Urinary bladder (tissue), 4 donors: ENCODE results near the gene DDB1. TPM values are rescaled to one million over a fixed set of nuclear protein-coding genes. Genes with fewer than 3 reads are reported as not detected.
A peak's percentile ranks its signal among the peaks of the same experiment; 100 is the strongest.

ENCODE experiments used
- DNase-seq: peaks from one replicate; pipeline ENCODE4 v3.0.0-alpha.2; 2015; ENCODE audit errors: extremely low spot score
- H3K27ac ChIP-seq: one replicate; pipeline ENCODE4 v1.5.1; 2013; ENCODE audit warnings: low read depth, mild to moderate bottlenecking, moderate library complexity
- H3K36me3 ChIP-seq: one replicate; pipeline ENCODE4 v1.6.1; 2013; ENCODE audit warnings: mild to moderate bottlenecking, moderate library complexity; ENCODE audit not compliant: insufficient read depth
- H3K4me1 ChIP-seq: one replicate; pipeline ENCODE4 v1.6.1; 2013; ENCODE audit warnings: mild to moderate bottlenecking, moderate library complexity; ENCODE audit not compliant: insufficient read depth
- H3K4me3 ChIP-seq: one replicate; pipeline ENCODE4 v1.5.1; 2013; ENCODE audit warnings: low read depth, low read length
- WGBS: extraction: QIAGEN DNeasy Blood & Tissue Kit; methylation state at CpG from one replicate; pipeline ENCODE4 v1.1.7; 2013; 5-methylcytosine and 5-hydroxymethylcytosine counted together
- polyA plus RNA-seq: library from polyadenylated mRNA; stranded (reverse); fragments of 200-250 nt; gene quantifications from one replicate; pipeline ENCODE4 v1.2.3, GENCODE V29; 2013
- total RNA-seq: library from RNA; depleted of rRNA; stranded (reverse); fragments of >200 nt; gene quantifications from one replicate; pipeline ENCODE4 v1.2.3, GENCODE V29; 2014
- donor health status: healthy with polysubstance abuse.
- donor health status: healthy.

DDB1 gene
- total and polyA plus RNA-seq, 2 donors = 109 to 136 TPM

DNA sequence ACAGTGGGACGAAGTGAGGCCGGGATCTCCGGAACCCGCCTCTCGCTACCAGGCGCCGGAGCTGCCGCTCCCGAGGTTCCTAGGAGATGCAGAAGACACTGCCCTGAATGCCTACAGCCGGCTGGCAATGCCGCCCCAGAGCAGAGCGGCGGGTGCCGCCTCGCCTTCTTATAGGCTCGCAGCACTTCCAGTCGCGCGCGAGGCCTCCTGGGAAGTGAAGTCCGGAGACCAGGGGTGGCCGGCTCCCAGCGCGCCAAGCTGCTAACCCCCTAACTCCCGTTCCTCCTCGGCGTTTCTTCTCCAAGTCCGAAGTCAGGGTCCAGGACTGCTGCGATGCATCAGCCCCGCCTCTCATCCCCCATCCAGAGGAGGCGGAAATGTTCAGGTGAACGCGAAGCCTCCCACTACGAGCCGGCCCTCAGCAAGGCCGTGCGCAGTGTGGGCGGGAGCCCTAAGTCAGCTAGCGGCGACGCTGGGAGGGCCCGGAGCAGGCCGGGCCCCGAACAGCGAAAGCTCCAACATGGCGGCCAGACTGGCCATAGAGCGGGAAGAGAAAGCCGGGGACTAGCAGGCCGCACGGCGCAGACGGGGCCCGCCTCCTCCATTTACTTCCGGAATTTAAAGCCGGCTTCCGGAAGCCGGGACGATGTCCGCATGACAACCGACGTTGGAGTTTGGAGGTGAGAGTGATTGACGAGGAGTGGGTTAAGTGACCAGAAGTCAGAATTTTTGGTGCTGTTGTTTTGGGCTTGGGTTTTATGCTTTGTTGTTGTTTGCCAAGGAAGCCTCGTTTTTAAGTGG lies 29.0 kb upstream of the DDB1 start, which contains the start of the genes CYB561A3 and TMEM138:
CYB561A3 (minus strand) TSS at position 142 of the 801 bp plus-strand sequence. CDS start 5,169 bp downstream, outside the sequence.
TMEM138 (plus strand) TSS at position 634 of the 801 bp plus-strand sequence. CDS start 2,017 bp downstream, outside the sequence.
- Histone ChIP-seq H3K27ac (peak within 1 kb of the TSS; percentile 98), H3K36me3 (no peaks in the 10 kb centered on the region), H3K4me3 (peak within 1 kb of the TSS; percentile 59), H3K4me1 (peaks cover 2% of the 10 kb centered on the region)
- WGBS = under 1% methylated on average over 63 of the region's 63 CpGs
- DNase-seq = peak; percentile 86

DNA sequence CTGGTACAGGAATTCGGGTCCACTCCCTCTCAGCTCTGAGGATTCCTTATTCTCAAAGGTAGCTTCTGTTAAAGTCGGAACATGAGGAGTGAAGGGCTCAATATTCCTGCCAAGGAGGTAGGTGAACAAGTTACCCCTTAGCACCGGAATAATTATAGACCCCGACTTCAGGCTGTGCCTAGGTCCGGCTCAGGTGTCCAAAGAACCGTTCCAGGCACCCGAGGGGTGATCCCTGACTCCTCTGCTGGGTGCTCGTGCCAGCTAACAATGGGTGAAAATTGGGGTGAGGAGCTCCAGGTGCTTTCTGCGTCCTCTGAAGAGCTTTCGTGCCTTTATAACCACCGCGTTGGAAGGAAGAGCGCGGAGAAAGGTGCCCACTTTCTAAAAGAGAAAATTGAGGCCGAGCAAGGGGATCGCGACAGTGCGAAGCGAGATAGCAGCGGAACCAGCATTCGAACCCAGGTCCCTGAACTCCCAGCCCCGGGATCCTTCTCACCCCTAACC lies 28.4 kb upstream of the DDB1 start:
- no peak for DNase-seq
- H3K4me3 ChIP-seq = peak overlapping the region; percentile 59
- H3K27ac ChIP-seq = peak overlapping the region; percentile 98
- peaks cover 2% of the 10 kb centered on the region for H3K4me1 ChIP-seq
- H3K36me3 ChIP-seq = no peaks in the 10 kb centered on the region
- 2% methylated on average over 22 of the region's 22 CpGs for WGBS

GRCh38 chr11:61359516-61359915 lies 26.6 kb upstream of the DDB1 start:
- H3K4me3 ChIP-seq = no peak overlapping the region
- WGBS = 88% methylated on average over 6 of the region's 6 CpGs
- DNase-seq = no peak
- H3K27ac ChIP-seq = no peak overlapping the region
- peaks cover 2% of the 10 kb centered on the region for H3K4me1 ChIP-seq
- no peaks in the 10 kb centered on the region for H3K36me3 ChIP-seq

GRCh38 chr11:61358566-61358965 lies 25.7 kb upstream of the DDB1 start:
- Histone ChIP-seq H3K27ac (no peak overlapping the region), H3K36me3 (no peaks in the 10 kb centered on the region), H3K4me1 (peaks cover 2% of the 10 kb centered on the region), H3K4me3 (no peak overlapping the region)
- 97% methylated on average over 11 of the region's 11 CpGs for WGBS
- no peak for DNase-seq

- DNase-seq = no peak
- 94% methylated on average over 6 of the region's 6 CpGs for WGBS
- Histone ChIP-seq H3K4me3 (no peak overlapping the region), H3K36me3 (peaks cover under 1% of the 10 kb centered on the region), H3K4me1 (no peaks in the 10 kb centered on the region), H3K27ac (no peak overlapping the region)
These were observed 25.0 kb upstream of the DDB1 start for GRCh38 chr11:61357894-61358239.

- WGBS = 89% methylated on average over 9 of the region's 9 CpGs
- H3K36me3 ChIP-seq = peaks cover 2% of the 10 kb centered on the region
- no peaks in the 10 kb centered on the region for H3K4me1 ChIP-seq
- H3K4me3 ChIP-seq = no peak overlapping the region
- no peak overlapping the region for H3K27ac ChIP-seq
- DNase-seq = no peak
These were observed 24.5 kb upstream of the DDB1 start for GRCh38 chr11:61357233-61357893.

DNA sequence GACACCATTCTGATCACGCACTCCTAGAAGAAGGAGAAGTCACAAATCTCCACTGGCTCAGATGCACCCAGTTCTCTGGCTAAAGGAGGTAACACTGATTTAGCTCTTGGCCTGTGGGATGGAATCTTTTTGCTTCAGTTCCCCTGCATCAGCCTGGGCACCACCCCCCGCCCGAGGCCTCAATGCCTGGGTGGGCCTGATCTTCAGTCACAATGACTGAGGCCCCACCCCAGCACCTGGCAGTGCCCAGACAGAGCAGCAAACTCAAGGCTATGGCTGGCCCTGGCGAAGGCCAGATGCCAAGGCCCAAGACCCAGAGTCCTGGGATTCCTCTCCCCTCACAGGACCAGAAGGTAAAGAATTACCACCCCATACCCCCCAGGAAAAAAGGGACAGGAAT lies 23.8 kb upstream of the DDB1 start:
- Histone ChIP-seq H3K4me1 (no peaks in the 10 kb centered on the region), H3K27ac (no peak overlapping the region), H3K36me3 (peaks cover 2% of the 10 kb centered on the region), H3K4me3 (no peak overlapping the region)
- no peak for DNase-seq
- 93% methylated on average over 4 of the region's 4 CpGs for WGBS

DNA sequence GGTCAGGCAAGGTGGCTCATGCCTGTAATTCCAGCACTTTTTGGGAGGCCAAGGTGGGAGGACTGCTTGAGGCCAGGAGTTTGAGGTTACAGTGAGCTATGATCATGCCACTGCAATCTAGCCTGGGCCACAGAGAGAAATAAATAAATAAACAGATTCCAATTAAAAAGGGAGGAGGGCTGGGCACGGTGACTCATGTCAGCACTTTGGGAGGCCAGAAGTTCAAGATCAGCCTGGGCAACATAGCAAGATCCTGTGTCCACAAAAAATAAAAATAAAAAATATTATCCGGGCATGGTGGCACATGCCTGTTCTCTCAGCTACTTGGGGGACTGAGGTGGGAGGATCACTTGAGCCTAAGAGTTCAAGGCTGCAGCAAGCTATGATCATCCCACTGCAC lies 21.3 kb upstream of the DDB1 start:
- DNase-seq = no peak
- Histone ChIP-seq H3K36me3 (peaks cover 2% of the 10 kb centered on the region), H3K27ac (no peak overlapping the region), H3K4me1 (no peaks in the 10 kb centered on the region), H3K4me3 (no peak overlapping the region)
- 83% methylated on average over 2 of the region's 2 CpGs for WGBS

GRCh38 chr11:61353131-61354067 lies 20.5 kb upstream of the DDB1 start:
- WGBS = 85% methylated on average over 15 of the region's 15 CpGs
- DNase-seq = no peak
- Histone ChIP-seq H3K4me1 (no peaks in the 10 kb centered on the region), H3K4me3 (no peak overlapping the region), H3K36me3 (peaks cover 2% of the 10 kb centered on the region), H3K27ac (no peak overlapping the region)

- H3K27ac ChIP-seq = no peak overlapping the region
- H3K4me1 ChIP-seq = no peaks in the 10 kb centered on the region
- H3K36me3 ChIP-seq = peaks cover 2% of the 10 kb centered on the region
- 84% methylated on average over 8 of the region's 8 CpGs for WGBS
- DNase-seq = no peak
- no peak overlapping the region for H3K4me3 ChIP-seq
These were observed 19.1 kb upstream of the DDB1 start for GRCh38 chr11:61352038-61352437.

- WGBS = 96% methylated on average over 8 of the region's 8 CpGs
- Histone ChIP-seq H3K36me3 (peaks cover 2% of the 10 kb centered on the region), H3K4me1 (no peaks in the 10 kb centered on the region), H3K4me3 (no peak overlapping the region), H3K27ac (no peak overlapping the region)
- DNase-seq = no peak
These were observed 17.9 kb upstream of the DDB1 start for GRCh38 chr11:61350803-61351202.

DNA sequence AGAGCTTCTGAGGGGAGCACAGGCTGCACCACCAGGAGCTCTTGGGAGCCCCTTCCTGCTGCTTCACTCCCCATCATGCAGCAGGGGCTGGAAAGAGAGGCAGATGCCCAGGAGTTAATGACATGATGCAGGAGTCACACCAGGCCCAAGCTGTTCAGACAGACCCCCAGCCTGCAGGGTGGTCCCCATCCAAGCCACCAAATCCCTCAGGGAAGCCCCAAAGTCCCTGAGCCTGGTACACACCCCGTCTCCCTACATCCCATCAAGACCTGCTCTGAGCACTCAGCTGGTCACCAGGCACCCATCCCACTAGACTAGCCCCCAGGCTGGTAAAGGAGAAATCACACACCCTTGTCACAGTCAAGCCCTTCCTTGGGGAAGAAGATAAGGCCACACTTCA lies 17.4 kb upstream of the DDB1 start:
- WGBS = 85% methylated on average over 1 of the region's 1 CpG
- no peaks in the 10 kb centered on the region for H3K4me1 ChIP-seq
- no peak overlapping the region for H3K4me3 ChIP-seq
- no peak overlapping the region for H3K27ac ChIP-seq
- no peak for DNase-seq
- peaks cover 2% of the 10 kb centered on the region for H3K36me3 ChIP-seq

- Histone ChIP-seq H3K4me3 (no peak overlapping the region), H3K4me1 (no peaks in the 10 kb centered on the region), H3K36me3 (peaks cover 2% of the 10 kb centered on the region), H3K27ac (no peak overlapping the region)
- WGBS = 94% methylated on average over 10 of the region's 10 CpGs
- DNase-seq = no peak
These were observed 17.0 kb upstream of the DDB1 start for GRCh38 chr11:61349916-61350315.
